ENCODE results near the gene KLHDC8A. TPM values are rescaled to one million over a fixed set of nuclear protein-coding genes. Genes with fewer than 3 reads are reported as not detected.

Gene KLHDC8A
- total RNA-seq, 2 donors from 2014 or later, result not detected

DNA sequence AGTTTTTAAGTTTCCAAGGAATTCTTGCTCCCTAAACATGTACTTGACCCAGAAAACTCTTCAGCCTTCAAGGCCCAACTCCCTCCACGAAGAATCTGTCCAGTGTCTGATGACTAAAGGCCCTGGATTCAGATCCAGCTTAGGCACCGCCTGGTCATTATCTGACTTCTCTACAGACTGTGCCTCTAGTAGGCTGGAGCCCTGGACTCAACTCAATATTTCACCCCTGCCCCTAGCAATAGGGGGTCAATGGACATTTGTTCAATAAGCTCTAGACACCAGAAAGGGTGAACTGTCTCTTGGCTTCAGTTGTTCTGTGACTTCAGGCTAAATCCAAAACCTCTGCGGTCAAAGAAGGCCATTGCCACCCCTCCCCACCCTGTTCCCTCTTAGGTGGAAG is 69.6 kb downstream of the KLHDC8A start:
- Histone ChIP-seq H3K36me3 (no peaks in the 10 kb centered on the region), H3K4me1 (ENCODE audit: control insufficient read depth in 1 of 2, low read depth in 2 of 2) (peaks cover 2 to 6% of the 10 kb centered on the region in 2 donors), H3K9me3 (no peaks in the 10 kb centered on the region), H3K27ac (no peak overlapping the region), H3K4me3 (no peak overlapping the region), H3K27me3 (replicated peaks; ENCODE audit: insufficient read depth) (no peaks in the 10 kb centered on the region)
- ATAC-seq (ENCODE audit: insufficient number of reproducible peaks, low FRiP score, low read depth) (no peak), DNase-seq (ENCODE audit: low spot score) (no peak)
- TF ChIP-seq, protein P1, sequence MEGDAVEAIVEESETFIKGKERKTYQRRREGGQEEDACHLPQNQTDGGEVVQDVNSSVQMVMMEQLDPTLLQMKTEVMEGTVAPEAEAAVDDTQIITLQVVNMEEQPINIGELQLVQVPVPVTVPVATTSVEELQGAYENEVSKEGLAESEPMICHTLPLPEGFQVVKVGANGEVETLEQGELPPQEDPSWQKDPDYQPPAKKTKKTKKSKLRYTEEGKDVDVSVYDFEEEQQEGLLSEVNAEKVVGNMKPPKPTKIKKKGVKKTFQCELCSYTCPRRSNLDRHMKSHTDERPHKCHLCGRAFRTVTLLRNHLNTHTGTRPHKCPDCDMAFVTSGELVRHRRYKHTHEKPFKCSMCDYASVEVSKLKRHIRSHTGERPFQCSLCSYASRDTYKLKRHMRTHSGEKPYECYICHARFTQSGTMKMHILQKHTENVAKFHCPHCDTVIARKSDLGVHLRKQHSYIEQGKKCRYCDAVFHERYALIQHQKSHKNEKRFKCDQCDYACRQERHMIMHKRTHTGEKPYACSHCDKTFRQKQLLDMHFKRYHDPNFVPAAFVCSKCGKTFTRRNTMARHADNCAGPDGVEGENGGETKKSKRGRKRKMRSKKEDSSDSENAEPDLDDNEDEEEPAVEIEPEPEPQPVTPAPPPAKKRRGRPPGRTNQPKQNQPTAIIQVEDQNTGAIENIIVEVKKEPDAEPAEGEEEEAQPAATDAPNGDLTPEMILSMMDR (IDR thresholded peaks at IDR 0.05), result no peak

DNA sequence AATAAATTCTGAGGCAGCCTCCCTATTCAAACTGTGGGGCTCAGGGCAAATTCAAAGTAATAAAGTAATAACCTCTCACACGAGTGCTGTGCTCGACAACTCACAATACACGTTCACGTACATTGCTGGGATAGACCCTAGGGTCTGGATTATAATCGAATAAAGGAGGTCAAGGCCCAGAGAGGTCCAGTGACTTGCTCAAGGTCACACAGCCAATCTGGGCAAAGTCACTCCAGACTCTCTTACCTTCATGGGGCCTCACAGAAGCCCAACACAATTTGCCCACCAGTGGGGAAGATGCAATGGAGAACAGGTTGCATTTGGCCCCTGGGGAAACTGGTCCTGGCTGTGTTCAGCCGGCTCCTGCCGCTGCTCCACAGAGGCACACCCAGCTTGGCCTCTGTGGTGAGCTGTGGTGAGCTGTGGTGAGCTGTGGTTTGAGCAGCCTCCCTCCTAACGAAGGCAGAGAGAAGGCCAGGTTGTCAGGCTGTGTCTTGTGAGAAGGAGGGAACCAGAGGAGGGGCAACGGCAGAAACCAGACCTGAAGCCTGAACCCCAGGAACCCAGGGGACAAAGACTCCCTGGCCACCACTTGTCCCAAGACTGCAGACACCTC is 70.3 kb downstream of the KLHDC8A start:
- Histone ChIP-seq H3K36me3 (no peaks in the 10 kb centered on the region), H3K9me3 (no peaks in the 10 kb centered on the region), H3K4me1 (ENCODE audit: control insufficient read depth in 1 of 2, low read depth in 2 of 2) (peaks cover 2 to 6% of the 10 kb centered on the region in 2 donors), H3K27me3 (replicated peaks; ENCODE audit: insufficient read depth) (no peaks in the 10 kb centered on the region), H3K27ac (no peak overlapping the region), H3K4me3 (no peak overlapping the region)
- TF ChIP-seq, protein P1 (IDR thresholded peaks at IDR 0.05), result no peak
- DNase-seq (ENCODE audit: low spot score) (no peak), ATAC-seq (ENCODE audit: insufficient number of reproducible peaks, low FRiP score, low read depth) (no peak)

Other genes starting within 250 kb of the KLHDC8A start
- 10 to 100 TPM in 1 of 2 donors, 1 to 10 TPM in 1; 9.2 to 13.5 TPM for gene RBBP5, start 234.9 kb downstream of the KLHDC8A start, total RNA-seq
- 10 to 100 TPM; 12.9 to 14.4 TPM for gene DSTYK, start 145.2 kb downstream of the KLHDC8A start, total RNA-seq
- gene TMCC2, start 129.0 kb downstream of the KLHDC8A start, total RNA-seq, result 1 to 10 TPM; 6.8 to 8.9 TPM
- 1 to 10 TPM in 1 of 2 donors, under 1 TPM in 1; 0.78 to 1.5 TPM for gene NUAK2, start 35.2 kb downstream of the KLHDC8A start, total RNA-seq
- not detected for gene LEMD1, start 65.1 kb upstream of the KLHDC8A start, total RNA-seq
- gene BLACAT1, start 99.1 kb upstream of the KLHDC8A start, total RNA-seq, result not detected
- 10 to 100 TPM; 18.6 to 35.2 TPM for gene CDK18, start 147.7 kb upstream of the KLHDC8A start, total RNA-seq